T-helper 17 cell (primary cell): ENCODE results near the gene DLG2. TPM values are rescaled to one million over a fixed set of nuclear protein-coding genes. Genes with fewer than 3 reads are reported as not detected.

Source experiments
- total RNA-seq, 4 donors: library from RNA in 2 of 4; stranded (reverse) in 2 of 4; gene quantifications; one replicate each; pipeline ENCODE4 v1.2.3 and lab custom pipeline; 2022 to 2026

Gene DLG2
- total RNA-seq, 2 donors from 2014 or later = 1.0 to 2.2 TPM

Other genes with a start within 250 kb of the DLG2 start
- 10 to 100 TPM; 24.5 to 25.4 TPM for gene TMEM126B, start 1.2 kb upstream of the DLG2 start, total RNA-seq
- gene TMEM126A, start 20.6 kb upstream of the DLG2 start, total RNA-seq = 10 to 100 TPM; 19.6 to 21.1 TPM
- gene CREBZF, start 37.8 kb upstream of the DLG2 start, total RNA-seq = 10 to 100 TPM; 46.6 to 50.5 TPM
- under 1 TPM; 0.27 to 0.47 TPM for gene CCDC89, start 58.9 kb upstream of the DLG2 start, total RNA-seq
- gene SYTL2, start 183.8 kb upstream of the DLG2 start, total RNA-seq = 10 to 100 TPM; 50.0 to 58.8 TPM
- under 1 TPM in 1 of 2 donors, not detected in 1; 0.22 TPM for gene CCDC83, start 228.0 kb upstream of the DLG2 start, total RNA-seq